ENCODE data around the gene EFCAB11. TPM values are rescaled to one million over a fixed set of nuclear protein-coding genes. Genes with fewer than 3 reads are reported as not detected.

The EFCAB11 gene
- total RNA-seq, 3 donors from 2014 or later (not counting 1 experiment from before 2014, with no cell fraction given), result 3.9 to 5.2 (median 4.0) TPM

DNA sequence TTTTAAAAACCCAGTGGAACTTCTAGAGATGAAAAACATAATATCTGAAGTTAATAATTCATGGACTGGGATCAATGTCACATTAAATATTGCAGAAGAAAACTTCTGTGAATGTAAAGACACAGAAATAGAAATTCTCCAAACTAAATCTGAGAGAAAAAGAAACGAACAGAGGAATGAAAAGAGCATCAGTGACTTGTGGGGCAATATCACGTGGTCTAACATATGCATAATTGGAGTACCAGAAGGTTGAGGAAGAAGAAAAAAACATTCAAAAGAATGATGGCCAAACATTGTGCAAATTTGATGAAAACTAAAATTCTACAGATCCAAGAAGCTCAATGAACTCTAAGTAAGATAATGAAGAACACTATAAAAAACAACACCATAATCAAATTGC, 130.8 kb downstream of the EFCAB11 start:
- DNase-seq, result no peak
- no peak for ATAC-seq
- H3K27me3 Mint-ChIP-seq (ENCODE audit: low read depth in 2 of 2), result peaks cover 10 to 17% of the 10 kb centered on the region in 2 donors

DNA sequence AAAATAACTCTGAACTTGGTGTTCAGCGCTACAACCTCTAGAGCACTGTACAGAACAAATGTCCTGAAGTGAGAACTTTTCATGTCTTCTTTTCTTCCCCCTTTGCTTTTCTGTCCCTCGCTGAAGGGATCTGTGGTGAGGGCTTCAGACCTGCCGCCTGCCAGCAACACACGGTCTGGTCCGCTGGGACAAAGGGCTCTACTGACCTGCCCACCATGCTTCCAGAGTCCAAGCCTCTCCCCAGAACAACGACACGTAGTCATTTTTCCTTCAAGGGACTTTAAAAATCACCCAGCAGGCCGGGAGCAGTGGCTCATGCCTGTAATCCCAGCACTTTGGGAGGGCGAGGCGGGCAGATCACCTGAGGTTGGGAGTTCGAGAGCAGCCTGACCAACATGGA, 140.4 kb downstream of the EFCAB11 start:
- H3K4me1 Mint-ChIP-seq, result no peaks in the 10 kb centered on the region
- H3K4me3 ChIP-seq (ENCODE audit: low read length), result no peak overlapping the region
- H3K36me3 Mint-ChIP-seq, result no peaks in the 10 kb centered on the region
- TF ChIP-seq, protein P1, sequence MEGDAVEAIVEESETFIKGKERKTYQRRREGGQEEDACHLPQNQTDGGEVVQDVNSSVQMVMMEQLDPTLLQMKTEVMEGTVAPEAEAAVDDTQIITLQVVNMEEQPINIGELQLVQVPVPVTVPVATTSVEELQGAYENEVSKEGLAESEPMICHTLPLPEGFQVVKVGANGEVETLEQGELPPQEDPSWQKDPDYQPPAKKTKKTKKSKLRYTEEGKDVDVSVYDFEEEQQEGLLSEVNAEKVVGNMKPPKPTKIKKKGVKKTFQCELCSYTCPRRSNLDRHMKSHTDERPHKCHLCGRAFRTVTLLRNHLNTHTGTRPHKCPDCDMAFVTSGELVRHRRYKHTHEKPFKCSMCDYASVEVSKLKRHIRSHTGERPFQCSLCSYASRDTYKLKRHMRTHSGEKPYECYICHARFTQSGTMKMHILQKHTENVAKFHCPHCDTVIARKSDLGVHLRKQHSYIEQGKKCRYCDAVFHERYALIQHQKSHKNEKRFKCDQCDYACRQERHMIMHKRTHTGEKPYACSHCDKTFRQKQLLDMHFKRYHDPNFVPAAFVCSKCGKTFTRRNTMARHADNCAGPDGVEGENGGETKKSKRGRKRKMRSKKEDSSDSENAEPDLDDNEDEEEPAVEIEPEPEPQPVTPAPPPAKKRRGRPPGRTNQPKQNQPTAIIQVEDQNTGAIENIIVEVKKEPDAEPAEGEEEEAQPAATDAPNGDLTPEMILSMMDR (IDR thresholded peaks at IDR 0.05), result no peak
- ATAC-seq (no peak), DNase-seq (no peak)
- no peaks in the 10 kb centered on the region for H3K9me3 Mint-ChIP-seq
- H3K36me3 ChIP-seq (ENCODE audit: control insufficient read depth, insufficient read depth, low read length), result no peaks in the 10 kb centered on the region
- no peaks in the 10 kb centered on the region for H3K27me3 ChIP-seq (ENCODE audit: control insufficient read depth, insufficient read depth, low read length)
- 94% methylated on average over 11 of the region's 11 CpGs for WGBS (ENCODE audit: insufficient coverage)
- H3K4me3 Mint-ChIP-seq, result no peak overlapping the region
- no peaks in the 10 kb centered on the region for H3K9me3 ChIP-seq (ENCODE audit: control insufficient read depth, insufficient read depth, low read length)
- intact Hi-C loops (cut with micrococcal nuclease), result no loop called here
- H3K4me1 ChIP-seq (ENCODE audit: control insufficient read depth, insufficient read depth, low read length), result no peaks in the 10 kb centered on the region
- no peak overlapping the region for H3K27ac ChIP-seq (ENCODE audit: low read length)
- peaks cover 5 to 20% of the 10 kb centered on the region in 2 donors for H3K27me3 Mint-ChIP-seq (ENCODE audit: low read depth in 2 of 2)
- no peak overlapping the region for H3K27ac Mint-ChIP-seq

More for the DNA sequence above, 130.8 kb downstream of the EFCAB11 start:
- H3K4me1 ChIP-seq (ENCODE audit: control insufficient read depth, insufficient read depth, low read length), result no peaks in the 10 kb centered on the region
- WGBS (ENCODE audit: insufficient coverage), result 79% methylated on average over 2 of the region's 2 CpGs
- no peaks in the 10 kb centered on the region for H3K9me3 ChIP-seq (ENCODE audit: control insufficient read depth, insufficient read depth, low read length)
- H3K27me3 ChIP-seq (ENCODE audit: control insufficient read depth, insufficient read depth, low read length), result no peaks in the 10 kb centered on the region
- H3K27ac Mint-ChIP-seq, result no peak overlapping the region
- H3K9me3 Mint-ChIP-seq, result peaks cover 4 to 9% of the 10 kb centered on the region in 2 donors
- TF ChIP-seq, protein P1 (IDR thresholded peaks at IDR 0.05), result no peak
- H3K4me3 Mint-ChIP-seq, result no peak overlapping the region
- intact Hi-C loops (cut with micrococcal nuclease), result no loop called here
- H3K4me1 Mint-ChIP-seq, result peaks cover 0 to 9% of the 10 kb centered on the region in 2 donors
- H3K27ac ChIP-seq (ENCODE audit: low read length), result no peak overlapping the region
- peaks cover 15% of the 10 kb centered on the region for H3K36me3 Mint-ChIP-seq
- H3K36me3 ChIP-seq (ENCODE audit: control insufficient read depth, insufficient read depth, low read length), result no peaks in the 10 kb centered on the region
- no peak overlapping the region for H3K4me3 ChIP-seq (ENCODE audit: low read length)

DNA sequence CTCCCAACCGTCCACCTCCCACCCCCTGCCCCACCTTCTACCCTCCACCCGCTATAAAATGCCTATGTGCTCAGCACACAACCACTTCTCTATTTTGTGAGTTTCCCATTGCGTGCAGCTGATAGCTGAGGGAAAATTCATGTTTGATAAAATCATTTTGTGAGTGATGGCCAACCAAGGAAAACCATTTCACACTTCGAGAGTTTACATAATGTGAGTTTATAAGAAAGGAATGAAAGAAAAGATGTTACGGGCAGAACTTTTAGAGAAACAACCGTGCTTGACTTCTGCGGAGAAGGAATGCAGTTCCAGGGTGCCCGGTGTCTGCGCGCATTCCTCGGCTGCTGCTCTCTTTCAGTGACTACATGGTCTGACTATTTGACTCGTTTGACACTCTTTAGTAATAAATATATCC, 140.9 kb downstream of the EFCAB11 start:
- no peak overlapping the region for H3K4me3 ChIP-seq (ENCODE audit: low read length)
- no peak overlapping the region for H3K27ac Mint-ChIP-seq

More for the DNA sequence above, 140.9 kb downstream of the EFCAB11 start:
- Histone ChIP-seq H3K27me3 (ENCODE audit: control insufficient read depth, insufficient read depth, low read length) (no peaks in the 10 kb centered on the region), H3K27ac (ENCODE audit: low read length) (no peak overlapping the region), H3K36me3 (ENCODE audit: control insufficient read depth, insufficient read depth, low read length) (no peaks in the 10 kb centered on the region), H3K9me3 (ENCODE audit: control insufficient read depth, insufficient read depth, low read length) (no peaks in the 10 kb centered on the region), H3K4me1 (ENCODE audit: control insufficient read depth, insufficient read depth, low read length) (no peaks in the 10 kb centered on the region)
- 65% methylated on average over 9 of the region's 12 CpGs for WGBS (ENCODE audit: insufficient coverage)
- intact Hi-C loops (cut with micrococcal nuclease), result no loop called here
- ATAC-seq, result no peak
- H3K27me3 Mint-ChIP-seq (ENCODE audit: low read depth in 2 of 2), result peaks cover 5 to 20% of the 10 kb centered on the region in 2 donors
- no peaks in the 10 kb centered on the region for H3K4me1 Mint-ChIP-seq
- DNase-seq, result no peak
- TF ChIP-seq, protein P1 (IDR thresholded peaks at IDR 0.05), result no peak
- no peaks in the 10 kb centered on the region for H3K9me3 Mint-ChIP-seq
- H3K4me3 Mint-ChIP-seq, result no peak overlapping the region
- H3K36me3 Mint-ChIP-seq, result no peaks in the 10 kb centered on the region

Data from natural killer cell (primary cell).